Urinary bladder (tissue), 4 donors: Measurements from ENCODE around the gene AK1. TPM values are rescaled to one million over a fixed set of nuclear protein-coding genes. Genes with fewer than 3 reads are reported as not detected.
A peak's percentile ranks its signal among the peaks of the same experiment; 100 is the strongest.
"Not testable (repeated sequence)": the region's sequence is repeated elsewhere in the genome, so short reads cannot be mapped to it uniquely, and the experiment has no call there.

ENCODE experiments used
- DNase-seq: peaks from one replicate; pipeline ENCODE4 v3.0.0-alpha.2; 2015; ENCODE audit errors: extremely low spot score
- H3K27ac ChIP-seq: one replicate; pipeline ENCODE4 v1.5.1; 2013; ENCODE audit warnings: low read depth, mild to moderate bottlenecking, moderate library complexity
- H3K36me3 ChIP-seq: one replicate; pipeline ENCODE4 v1.6.1; 2013; ENCODE audit warnings: mild to moderate bottlenecking, moderate library complexity; ENCODE audit not compliant: insufficient read depth
- H3K4me1 ChIP-seq: one replicate; pipeline ENCODE4 v1.6.1; 2013; ENCODE audit warnings: mild to moderate bottlenecking, moderate library complexity; ENCODE audit not compliant: insufficient read depth
- H3K4me3 ChIP-seq: one replicate; pipeline ENCODE4 v1.5.1; 2013; ENCODE audit warnings: low read depth, low read length
- WGBS: extraction: QIAGEN DNeasy Blood & Tissue Kit; methylation state at CpG from one replicate; pipeline ENCODE4 v1.1.7; 2013; 5-methylcytosine and 5-hydroxymethylcytosine counted together
- polyA plus RNA-seq: library from polyadenylated mRNA; stranded (reverse); fragments of 200-250 nt; gene quantifications from one replicate; pipeline ENCODE4 v1.2.3, GENCODE V29; 2013
- total RNA-seq: library from RNA; depleted of rRNA; stranded (reverse); fragments of >200 nt; gene quantifications from one replicate; pipeline ENCODE4 v1.2.3, GENCODE V29; 2014
- donor health status: healthy with polysubstance abuse.
- donor health status: healthy.

The AK1 gene
- total and polyA plus RNA-seq, 2 donors: 27.3 to 57.2 TPM

DNA sequence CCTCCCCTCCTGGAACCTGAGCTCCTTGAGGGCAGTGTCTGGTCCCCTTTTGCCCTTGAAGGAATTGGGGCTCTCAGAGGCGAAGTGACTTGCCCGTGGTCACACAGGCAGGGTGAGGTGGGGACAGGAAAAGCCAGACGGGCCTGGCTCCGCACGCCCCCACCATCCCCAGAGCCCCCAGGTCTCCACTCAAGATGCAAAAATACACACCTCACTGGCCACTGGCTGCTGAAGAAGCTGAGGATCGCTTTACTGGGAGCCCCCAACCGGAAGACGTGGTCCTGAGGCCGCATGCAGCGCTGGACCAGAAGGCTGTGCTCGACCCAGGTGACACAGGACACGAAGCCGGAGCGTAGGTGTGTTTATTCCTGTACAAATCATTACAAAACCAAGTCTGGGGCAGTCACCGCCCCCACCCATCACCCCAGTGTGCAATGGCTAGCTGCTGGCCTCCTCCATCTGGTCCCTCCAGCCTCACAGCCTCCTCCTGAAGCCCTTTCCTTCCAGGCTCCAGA is 7.6 kb upstream of the AK1 start:
- Histone ChIP-seq H3K4me1 (no peaks in the 10 kb centered on the region), H3K36me3 (no peaks in the 10 kb centered on the region), H3K4me3 (no peak overlapping the region), H3K27ac (no peak overlapping the region)
- DNase-seq: no peak
- 80% methylated on average over 15 of the region's 15 CpGs for WGBS

- 55% methylated on average over 11 of the region's 11 CpGs for WGBS
- Histone ChIP-seq H3K36me3 (no peaks in the 10 kb centered on the region), H3K27ac (no peak overlapping the region), H3K4me3 (no peak overlapping the region), H3K4me1 (no peaks in the 10 kb centered on the region)
- no peak for DNase-seq
These were observed 7.0 kb upstream of the AK1 start for GRCh38 chr9:127884427-127884911.

DNA sequence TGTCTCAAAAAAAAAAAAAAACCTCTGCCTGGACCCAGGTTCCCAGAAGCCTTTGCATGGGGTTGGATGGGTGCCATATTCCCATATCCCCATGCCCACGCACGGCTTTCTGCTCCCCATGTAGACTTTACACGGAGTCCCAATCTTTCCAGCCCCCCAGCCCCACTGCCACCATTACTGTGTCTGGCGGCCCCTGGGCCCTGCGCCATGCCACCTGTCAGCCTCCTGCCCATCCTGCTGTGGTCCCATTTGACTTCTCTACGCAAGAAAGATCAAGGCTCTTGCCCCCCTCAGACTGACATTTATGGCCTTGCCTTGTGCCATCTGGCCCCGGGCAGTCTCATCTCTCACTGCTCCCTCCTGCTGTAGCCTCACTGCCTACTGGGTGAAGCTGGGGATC is 6.5 kb upstream of the AK1 start:
- no peaks in the 10 kb centered on the region for H3K4me1 ChIP-seq
- no peak overlapping the region for H3K27ac ChIP-seq
- H3K36me3 ChIP-seq: no peaks in the 10 kb centered on the region
- WGBS: 72% methylated on average over 7 of the region's 7 CpGs
- DNase-seq: no peak
- H3K4me3 ChIP-seq: no peak overlapping the region

DNA sequence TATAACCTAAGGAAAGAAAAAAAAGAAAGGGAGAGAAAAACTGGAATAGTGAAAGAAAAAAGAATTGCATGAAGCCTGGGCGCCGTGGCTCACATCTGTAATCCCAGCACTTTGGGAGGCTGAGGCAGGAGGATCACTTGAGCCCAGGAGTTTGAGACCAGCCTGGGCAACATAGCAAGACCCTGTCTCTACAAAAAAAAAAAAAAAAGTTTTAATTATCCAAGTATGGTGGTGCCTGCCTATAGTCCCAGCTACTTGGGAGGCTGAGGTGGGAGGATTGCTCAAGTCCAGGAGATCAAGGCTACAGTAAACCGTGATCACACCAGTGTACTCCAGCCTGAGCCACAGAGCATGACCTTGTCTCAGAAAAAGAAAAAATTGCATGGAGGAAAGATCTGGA is 4.2 kb upstream of the AK1 start:
- 90% methylated on average over 3 of the region's 3 CpGs for WGBS
- not testable (repeated sequence) for H3K27ac ChIP-seq, H3K4me3 ChIP-seq, H3K36me3 ChIP-seq, DNase-seq, H3K4me1 ChIP-seq

DNA sequence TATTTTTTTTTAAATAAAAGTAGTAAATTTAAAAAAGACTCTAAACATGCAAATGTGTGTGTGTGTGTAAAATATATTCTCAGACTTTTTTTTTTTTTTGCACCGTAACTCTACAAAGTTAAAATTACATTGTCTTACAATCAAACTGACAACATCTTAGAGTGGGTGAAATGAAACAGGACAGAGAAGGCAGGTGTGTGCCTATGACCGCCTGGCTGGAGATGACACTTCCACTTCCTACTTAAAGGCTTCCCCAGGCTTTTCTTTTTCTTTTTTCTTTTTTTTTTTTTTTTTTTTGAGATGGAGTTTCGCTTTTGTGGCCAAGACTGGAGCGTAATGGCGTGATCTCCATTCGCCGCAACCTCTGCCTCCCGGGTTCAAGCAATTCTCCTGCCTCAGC is 2.7 kb upstream of the AK1 start:
- H3K36me3 ChIP-seq: no peaks in the 10 kb centered on the region
- no peak for DNase-seq
- H3K4me3 ChIP-seq: no peak overlapping the region
- 84% methylated on average over 8 of the region's 8 CpGs for WGBS
- no peak overlapping the region for H3K27ac ChIP-seq
- H3K4me1 ChIP-seq: no peaks in the 10 kb centered on the region

GRCh38 chr9:127878652-127879390 is 1.3 kb upstream of the AK1 start:
- no peaks in the 10 kb centered on the region for H3K36me3 ChIP-seq
- H3K4me1 ChIP-seq: no peaks in the 10 kb centered on the region
- DNase-seq: no peak
- H3K4me3 ChIP-seq: no peak overlapping the region
- no peak overlapping the region for H3K27ac ChIP-seq
- 70% methylated on average over 8 of the region's 8 CpGs for WGBS

DNA sequence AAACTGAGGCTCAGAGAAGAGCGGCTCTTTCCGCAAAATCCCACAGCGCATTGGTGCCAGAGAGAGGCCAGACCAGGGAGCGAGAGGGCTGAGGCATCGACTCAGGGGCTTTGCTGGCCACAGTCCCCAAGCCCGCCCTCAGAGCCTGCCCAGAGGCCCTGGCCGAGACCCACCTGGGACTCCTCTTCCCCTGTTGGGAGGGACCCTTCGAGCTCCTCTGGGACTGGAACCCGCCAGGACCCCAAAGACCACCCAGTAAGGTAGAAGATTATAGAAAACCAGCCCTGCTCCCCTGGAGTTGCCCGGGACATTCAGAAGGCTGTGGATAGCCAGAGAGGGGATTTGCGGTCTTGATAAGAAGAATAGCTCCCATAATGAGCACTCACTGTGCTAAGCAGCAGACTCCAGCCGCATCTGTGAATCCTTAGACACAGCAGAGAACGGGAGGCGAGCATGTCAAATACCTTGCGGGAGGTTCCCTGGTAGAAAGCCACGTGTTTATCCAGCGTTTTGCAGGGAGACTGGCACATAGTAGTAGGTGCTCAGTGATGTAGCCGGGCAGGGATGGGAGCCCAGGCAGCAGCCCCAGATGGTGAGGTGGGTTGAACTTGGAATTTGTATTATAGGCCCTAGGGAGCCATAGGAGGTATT is 651 bp upstream of the AK1 start:
- H3K27ac ChIP-seq: no peak overlapping the region
- H3K36me3 ChIP-seq: no peaks in the 10 kb centered on the region
- no peaks in the 10 kb centered on the region for H3K4me1 ChIP-seq
- peak overlapping the region; percentile 52 for H3K4me3 ChIP-seq
- 24% methylated on average over 18 of the region's 18 CpGs for WGBS
- no peak for DNase-seq

GRCh38 chr9:127876764-127877562 is 512 bp downstream of the AK1 start:
- DNase-seq: no peak
- Histone ChIP-seq H3K4me1 (no peaks in the 10 kb centered on the region), H3K27ac (no peak overlapping the region), H3K36me3 (no peaks in the 10 kb centered on the region), H3K4me3 (peak overlapping the region; percentile 52)
- WGBS: 30% methylated on average over 26 of the region's 26 CpGs

GRCh38 chr9:127876026-127876763 is 1.3 kb downstream of the AK1 start:
- WGBS: 78% methylated on average over 14 of the region's 14 CpGs
- no peak overlapping the region for H3K4me3 ChIP-seq
- no peaks in the 10 kb centered on the region for H3K4me1 ChIP-seq
- DNase-seq: no peak
- no peaks in the 10 kb centered on the region for H3K36me3 ChIP-seq
- no peak overlapping the region for H3K27ac ChIP-seq

- H3K4me1 ChIP-seq: no peaks in the 10 kb centered on the region
- 72% methylated on average over 10 of the region's 10 CpGs for WGBS
- no peaks in the 10 kb centered on the region for H3K36me3 ChIP-seq
- H3K4me3 ChIP-seq: no peak overlapping the region
- H3K27ac ChIP-seq: no peak overlapping the region
- no peak for DNase-seq
These were observed 2.0 kb downstream of the AK1 start for GRCh38 chr9:127875306-127875966.

GRCh38 chr9:127874301-127875221 is 2.9 kb downstream of the AK1 start:
- WGBS: 71% methylated on average over 19 of the region's 19 CpGs
- no peak overlapping the region for H3K4me3 ChIP-seq

DNA sequence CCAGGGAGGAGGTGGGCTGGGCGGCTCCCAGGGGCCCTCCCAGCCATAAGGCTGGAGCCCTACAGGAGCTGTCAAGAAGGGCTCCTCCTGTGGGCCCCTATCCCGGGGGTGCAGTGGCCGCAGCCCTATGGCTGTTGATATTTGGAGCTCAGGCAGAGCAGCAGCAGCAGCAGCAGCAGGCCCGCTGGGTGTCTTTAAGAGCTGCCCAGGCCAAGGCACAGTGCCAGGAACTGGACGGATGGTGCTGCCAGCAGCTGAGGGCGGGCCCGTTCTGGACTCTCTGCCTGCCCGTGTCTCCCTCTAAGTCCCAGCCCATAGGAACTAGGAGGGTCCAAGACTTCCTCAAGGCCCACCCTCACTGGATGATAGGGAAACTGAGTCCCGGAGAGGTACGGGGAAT is 3.6 kb downstream of the AK1 start:
- no peak for DNase-seq
- H3K4me3 ChIP-seq: no peak overlapping the region
- H3K4me1 ChIP-seq: no peaks in the 10 kb centered on the region

More at GRCh38 chr9:127874301-127875221, 2.9 kb downstream of the AK1 start:
- Histone ChIP-seq H3K4me1 (no peaks in the 10 kb centered on the region), H3K36me3 (no peaks in the 10 kb centered on the region), H3K27ac (no peak overlapping the region)
- DNase-seq: no peak

More for the DNA sequence above, 3.6 kb downstream of the AK1 start:
- H3K36me3 ChIP-seq: no peaks in the 10 kb centered on the region
- WGBS: 30% methylated on average over 10 of the region's 10 CpGs
- no peak overlapping the region for H3K27ac ChIP-seq
